ENCODE results near the gene NENF. TPM values are rescaled to one million over a fixed set of nuclear protein-coding genes. Genes with fewer than 3 reads are reported as not detected.

NENF gene
- total RNA-seq, 1 experiment from 2014 or later: 51.0 TPM

- H3K27me3 ChIP-seq (replicated peaks; ENCODE audit: insufficient read depth, low read depth, low read length, poor library complexity): no peaks in the 10 kb centered on the region
- DNase-seq (ENCODE audit: low spot score): no peak
- H3K27ac ChIP-seq (ENCODE audit: low read depth, low read length, poor library complexity, severe bottlenecking): no peak overlapping the region
- BruUV-seq (replicated peaks): no TSS peak
- ChIA-PET POLR2A (ENCODE audit: low non-redundant PET) (no interaction called here), CTCF (no interaction called here)
- H3K4me1 ChIP-seq (ENCODE audit: insufficient read depth, low read length, poor library complexity, severe bottlenecking): no peaks in the 10 kb centered on the region
- intact Hi-C loops (cut with micrococcal nuclease; ENCODE audit: unreplicated experiment): no loop called here
- H3K4me3 ChIP-seq (ENCODE audit: low read depth, low read length, poor library complexity, severe bottlenecking): no peak overlapping the region
- TF ChIP-seq CTCF (conservative IDR thresholded peaks at IDR 0.05; ENCODE audit: low read depth, low read length) (no peak), EZH2 (IDR thresholded peaks at IDR 0.05; ENCODE audit: borderline replicate concordance, low read depth, low read length, poor library complexity, severe bottlenecking) (no peak)
- no peaks in the 10 kb centered on the region for H3K36me3 ChIP-seq (ENCODE audit: insufficient read depth, low read length, poor library complexity, severe bottlenecking)
- H3K9me3 ChIP-seq (ENCODE audit: low read depth, low read length, poor library complexity, severe bottlenecking): no peaks in the 10 kb centered on the region
Observed at GRCh38 chr1:212488436-212489283, 55.9 kb downstream of the NENF start.

- ChIA-PET POLR2A (ENCODE audit: low non-redundant PET) (interaction anchor here (0.6 to 0.8 kb wide), 2 partner anchors 119 to 254 kb away, joined by 3 to 4 read pairs; partner anchors contain the start of gene ATF3), CTCF (no interaction called here)
- no peaks in the 10 kb centered on the region for H3K4me1 ChIP-seq (ENCODE audit: insufficient read depth, low read length, poor library complexity, severe bottlenecking)
- H3K27me3 ChIP-seq (replicated peaks; ENCODE audit: insufficient read depth, low read depth, low read length, poor library complexity): no peaks in the 10 kb centered on the region
- BruUV-seq (replicated peaks): no TSS peak
- DNase-seq (ENCODE audit: low spot score): no peak
- intact Hi-C loops (cut with micrococcal nuclease; ENCODE audit: unreplicated experiment): no loop called here
- no peak for TF ChIP-seq EZH2 (IDR thresholded peaks at IDR 0.05; ENCODE audit: borderline replicate concordance, low read depth, low read length, poor library complexity, severe bottlenecking)
- TF ChIP-seq CTCF (conservative IDR thresholded peaks at IDR 0.05; ENCODE audit: low read depth, low read length): no peak
- H3K9me3 ChIP-seq (ENCODE audit: low read depth, low read length, poor library complexity, severe bottlenecking): no peaks in the 10 kb centered on the region
- no peaks in the 10 kb centered on the region for H3K36me3 ChIP-seq (ENCODE audit: insufficient read depth, low read length, poor library complexity, severe bottlenecking)
- H3K27ac ChIP-seq (ENCODE audit: low read depth, low read length, poor library complexity, severe bottlenecking): no peak overlapping the region
- H3K4me3 ChIP-seq (ENCODE audit: low read depth, low read length, poor library complexity, severe bottlenecking): no peak overlapping the region
Observed at GRCh38 chr1:212489284-212489859, 56.7 kb downstream of the NENF start.

DNA sequence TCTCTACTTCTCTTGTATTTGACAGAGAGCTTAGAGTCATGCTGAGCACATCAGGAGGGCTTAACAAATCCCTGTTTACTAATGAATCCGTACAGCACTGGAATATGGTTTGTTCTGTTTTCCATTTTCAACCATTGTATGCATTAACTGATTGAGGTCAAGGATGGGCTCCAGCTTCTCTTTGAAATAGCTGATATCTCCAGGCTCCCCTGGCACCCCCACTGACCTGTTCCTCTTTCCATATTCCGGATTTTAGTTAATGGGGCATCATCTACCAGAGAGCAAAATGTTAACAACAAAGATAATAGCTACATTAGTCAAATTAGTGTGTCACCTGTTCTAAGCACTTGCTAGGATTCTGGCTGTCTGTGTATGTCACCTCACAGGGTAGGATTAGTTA lies 57.6 kb downstream of the NENF start:
- ChIA-PET POLR2A (ENCODE audit: low non-redundant PET) (interaction anchor here (0.6 to 0.8 kb wide), 2 partner anchors 118 to 253 kb away, joined by 3 to 4 read pairs; partner anchors contain the start of gene ATF3), CTCF (no interaction called here)
- BruUV-seq (replicated peaks): no TSS peak
- Histone ChIP-seq H3K27ac (ENCODE audit: low read depth, low read length, poor library complexity, severe bottlenecking) (no peak overlapping the region), H3K9me3 (ENCODE audit: low read depth, low read length, poor library complexity, severe bottlenecking) (no peaks in the 10 kb centered on the region), H3K27me3 (replicated peaks; ENCODE audit: insufficient read depth, low read depth, low read length, poor library complexity) (no peaks in the 10 kb centered on the region), H3K36me3 (ENCODE audit: insufficient read depth, low read length, poor library complexity, severe bottlenecking) (no peaks in the 10 kb centered on the region), H3K4me3 (ENCODE audit: low read depth, low read length, poor library complexity, severe bottlenecking) (no peak overlapping the region), H3K4me1 (ENCODE audit: insufficient read depth, low read length, poor library complexity, severe bottlenecking) (no peaks in the 10 kb centered on the region)
- DNase-seq (ENCODE audit: low spot score): peak; percentile 41
- intact Hi-C loops (cut with micrococcal nuclease; ENCODE audit: unreplicated experiment): no loop called here
- TF ChIP-seq CTCF (conservative IDR thresholded peaks at IDR 0.05; ENCODE audit: low read depth, low read length) (no peak), EZH2 (IDR thresholded peaks at IDR 0.05; ENCODE audit: borderline replicate concordance, low read depth, low read length, poor library complexity, severe bottlenecking) (no peak)
